Measurements from ENCODE around the gene RASAL2. TPM values are rescaled to one million over a fixed set of nuclear protein-coding genes. Genes with fewer than 3 reads are reported as not detected.

Gene RASAL2
- total and polyA plus RNA-seq, 9 of the 15 experiments (the other 6 are each of a cell fraction or from before 2014, with no cell fraction given) = 0.13 to 1.0 (median 0.62) TPM

- WGBS (ENCODE audit: insufficient coverage, low coverage, missing lambda C conversion rate) = 0% methylated on average over 5 of the region's 5 CpGs
- no peak for FAIRE-seq
- no TSS peak for BruUV-seq (replicated peaks)
- intact Hi-C loops (cut with micrococcal nuclease) (no loop called here), in situ Hi-C loops (cut with MboI) (no loop called here)
- Histone ChIP-seq H3K9me1 (ENCODE audit: control insufficient read depth, insufficient read depth, low read length) (no peaks in the 10 kb centered on the region), H3K9ac (ENCODE audit: insufficient read depth in 1 of 2, low read depth in 2 of 2, low read length in 2 of 2) (no peak overlapping the region), H4K20me1 (replicated peaks; ENCODE audit: control insufficient read depth, insufficient read depth, low read length) (no peaks in the 10 kb centered on the region), H3K36me3 (ENCODE audit: control insufficient read depth, insufficient read depth, low read length) (no peaks in the 10 kb centered on the region), H3K27ac (ENCODE audit: extremely low read depth, low read depth, low read length) (no peak overlapping the region), H3K4me2 (ENCODE audit: insufficient read depth, low read length) (no peak overlapping the region), H3K27me3 (ENCODE audit: control insufficient read depth in 2 of 2, insufficient read depth in 2 of 2, low read length in 2 of 2) (no peaks in the 10 kb centered on the region), H3K4me1 (replicated peaks in 1 of 2; ENCODE audit: control insufficient read depth in 2 of 2, insufficient read depth in 2 of 2, low read length in 2 of 2) (no peaks in the 10 kb centered on the region), H3K4me3 (no peak overlapping the region), H3K79me2 (ENCODE audit: control insufficient read depth, insufficient read depth, low read length) (no peaks in the 10 kb centered on the region), H3K9me3 (replicated peaks; ENCODE audit: control insufficient read depth, insufficient read depth, low read depth, low read length) (no peaks in the 10 kb centered on the region), H2AFZ (ENCODE audit: low read depth, low read length) (no peak overlapping the region)
- no peak for ATAC-seq
- no peak for DNase-seq (ENCODE audit: extremely low read depth in 1 of 4, low spot score in 3 of 4)
- TF ChIP-seq ZNF197 (CRISPR knock-in tag; IDR thresholded peaks at IDR 0.05; ENCODE audit: low read depth) (no peak), NR2F6 (CRISPR knock-in tag; IDR thresholded peaks at IDR 0.05) (no peak), MED1 (CRISPR knock-in tag; IDR thresholded peaks at IDR 0.05; ENCODE audit: borderline replicate concordance) (no peak), ZNF830 (CRISPR knock-in tag; IDR thresholded peaks at IDR 0.05) (no peak), PTBP1 (IDR thresholded peaks at IDR 0.05; ENCODE audit: low read depth, low read length) (no peak), SNIP1 (IDR thresholded peaks at IDR 0.05; ENCODE audit: low read depth) (no peak), SIN3A (IDR thresholded peaks at IDR 0.05; ENCODE audit: borderline replicate concordance in 2 of 2, control insufficient read depth in 1 of 2, low read depth in 2 of 2, low read length in 2 of 2) (no peak), HNRNPLL (IDR thresholded peaks at IDR 0.05; ENCODE audit: low read depth, low read length, poor library complexity, severe bottlenecking) (no peak), EHMT2 (IDR thresholded peaks at IDR 0.05) (no peak), ZNF282 (CRISPR knock-in tag; IDR thresholded peaks at IDR 0.05) (no peak)
- POLR2A ChIA-PET = interaction anchor here (0.6 to 0.7 kb wide), 2 partner anchors 189 to 516 kb away, joined by 3 to 5 read pairs; no protein-coding TSS in a partner anchor
- CTCF ChIA-PET (ENCODE audit: low intra/inter-chr PET ratio) = no interaction called here
Observed at GRCh38 chr1:178109348-178110143, 15.6 kb downstream of the RASAL2 start.

Measured in K562 (cell line).